Amniotic stem cell (primary cell): Measurements from ENCODE around the gene LAPTM4A.
"Not testable (repeated sequence)": the region's sequence is repeated elsewhere in the genome, so short reads cannot be mapped to it uniquely, and the experiment has no call there.

Experiments
- DNase-seq: peaks from one replicate; lab custom pipeline; 2025; lab: John Stamatoyannopoulos, UW

The LAPTM4A gene

DNA sequence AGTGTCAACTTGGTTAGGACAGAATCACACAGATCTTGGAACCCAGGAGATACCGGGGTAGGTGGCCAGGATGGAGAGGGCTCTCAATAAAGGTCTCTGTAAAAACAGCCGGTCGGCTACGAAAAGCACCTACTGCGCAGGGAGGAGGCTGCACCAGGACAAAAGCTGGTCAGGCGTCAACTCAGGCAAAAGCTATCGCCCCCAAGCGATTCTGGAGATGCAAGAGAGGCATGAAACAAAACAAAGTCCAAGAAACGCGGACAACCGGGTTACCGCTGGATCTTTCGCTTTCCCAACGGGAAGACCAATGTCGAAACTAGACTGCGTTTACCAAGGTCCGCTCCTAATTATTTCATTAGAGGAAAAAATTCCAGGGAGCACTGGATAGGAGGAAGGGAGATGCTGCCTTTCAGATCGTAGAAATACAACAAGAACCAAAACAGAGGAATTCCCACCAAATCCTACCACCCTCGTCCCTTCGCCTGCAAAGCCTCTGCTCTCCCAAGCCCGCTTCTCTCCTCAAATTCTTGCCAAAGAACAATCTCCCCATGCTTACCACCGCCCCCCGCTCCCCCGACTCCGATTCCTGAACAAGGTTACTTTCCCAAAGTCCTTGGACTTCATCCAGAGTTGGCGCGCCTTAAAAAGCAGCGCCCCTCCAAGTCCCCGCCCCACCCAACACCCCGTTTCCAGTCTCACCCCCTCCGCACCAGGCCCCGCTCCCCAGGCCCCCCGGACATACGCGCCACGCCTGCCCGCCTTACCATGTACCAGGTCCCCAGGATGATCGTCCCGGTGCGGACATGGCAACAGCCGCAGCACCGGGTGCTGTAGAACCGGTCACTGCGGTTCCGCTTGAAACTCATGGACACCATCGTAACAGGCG is 539 bp downstream of the LAPTM4A start:
- no peak for DNase-seq

DNA sequence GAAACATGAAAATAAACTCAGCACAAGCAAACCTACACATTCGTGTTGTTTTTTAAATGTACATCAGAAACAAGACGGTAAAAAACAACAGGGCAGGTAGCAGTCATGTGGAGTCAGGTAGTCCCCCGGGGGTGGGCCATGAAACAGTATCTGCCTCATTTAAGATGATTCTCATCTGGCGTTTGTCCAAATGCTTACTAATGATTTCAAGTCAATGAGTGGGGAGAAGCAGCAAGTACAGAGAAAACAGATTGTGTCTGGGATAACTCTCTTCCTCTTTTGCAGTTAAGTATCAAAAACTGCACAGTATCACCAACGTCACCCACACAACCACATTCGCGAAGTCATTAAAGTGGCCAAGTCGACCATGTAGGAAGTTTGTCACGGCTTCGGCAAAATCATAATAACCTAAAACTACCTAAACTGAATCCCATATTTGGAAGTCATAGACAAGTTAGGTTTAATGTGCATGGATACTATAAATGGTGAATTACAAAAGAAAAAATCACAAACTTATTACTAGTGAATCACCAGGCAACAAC is 1.3 kb downstream of the LAPTM4A start:
- peak; percentile 62 for DNase-seq

DNA sequence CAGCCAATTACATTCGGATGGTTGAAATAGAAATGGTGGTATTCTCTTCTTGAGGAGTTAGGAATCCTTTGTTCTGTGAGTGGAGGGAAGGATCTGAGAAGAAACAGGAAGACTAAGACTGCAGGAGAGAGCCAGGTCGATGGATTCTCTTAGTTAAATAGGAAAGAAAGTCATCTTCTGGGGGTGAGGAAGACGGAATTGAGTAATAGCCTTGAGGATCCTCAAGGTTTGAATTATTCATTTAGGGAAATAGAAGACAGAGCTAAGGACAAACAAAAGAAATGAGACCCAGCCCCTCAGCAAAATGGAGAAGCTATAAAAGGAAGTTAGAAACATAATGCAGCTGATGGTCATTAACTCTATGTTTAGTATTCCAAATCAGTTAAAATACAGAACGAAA is 1.8 kb downstream of the LAPTM4A start:
- DNase-seq: no peak

DNA sequence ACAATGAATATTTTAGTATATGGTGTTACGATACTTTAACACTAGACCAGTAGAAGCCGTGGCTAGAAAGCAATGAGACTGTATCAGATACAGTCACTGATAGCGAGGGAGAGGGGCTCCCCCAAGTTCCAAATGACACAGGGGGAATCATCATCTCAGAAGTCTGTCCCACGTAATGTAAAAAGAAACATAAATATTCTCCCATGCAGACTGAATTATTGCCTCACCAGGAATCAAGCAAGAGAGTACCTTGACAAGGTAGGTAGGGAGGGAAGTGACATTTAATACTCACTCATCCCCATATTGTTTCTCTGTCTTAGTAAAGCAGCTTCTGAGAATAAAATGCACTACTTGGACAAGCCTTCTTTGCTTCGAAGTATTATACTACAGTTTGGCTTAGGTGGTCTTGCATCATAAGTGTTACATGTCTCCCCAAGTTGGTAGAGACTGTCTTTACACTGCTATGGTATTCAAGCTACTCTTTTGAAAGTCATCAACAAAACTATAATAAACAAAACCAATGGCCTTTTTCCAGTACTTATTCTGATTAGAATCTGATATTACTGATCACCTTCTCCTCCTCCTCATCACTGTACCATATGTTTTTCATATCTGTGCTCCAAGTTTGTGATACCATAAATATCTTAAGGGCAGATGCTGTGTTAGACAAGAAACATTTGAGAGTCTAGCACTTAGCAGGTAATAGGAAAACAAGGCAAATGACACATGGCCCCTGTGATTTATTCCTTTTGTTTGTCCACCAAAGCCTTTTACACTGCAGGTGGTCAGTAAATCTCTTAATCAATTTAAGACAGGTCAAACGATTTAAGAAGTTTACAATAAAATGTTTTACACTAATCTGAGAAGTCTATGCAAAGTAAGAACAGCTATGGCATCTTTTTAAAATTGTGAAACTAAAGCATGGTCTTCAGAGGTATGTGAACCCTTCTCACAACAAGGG is 2.7 kb downstream of the LAPTM4A start:
- DNase-seq: no peak

DNA sequence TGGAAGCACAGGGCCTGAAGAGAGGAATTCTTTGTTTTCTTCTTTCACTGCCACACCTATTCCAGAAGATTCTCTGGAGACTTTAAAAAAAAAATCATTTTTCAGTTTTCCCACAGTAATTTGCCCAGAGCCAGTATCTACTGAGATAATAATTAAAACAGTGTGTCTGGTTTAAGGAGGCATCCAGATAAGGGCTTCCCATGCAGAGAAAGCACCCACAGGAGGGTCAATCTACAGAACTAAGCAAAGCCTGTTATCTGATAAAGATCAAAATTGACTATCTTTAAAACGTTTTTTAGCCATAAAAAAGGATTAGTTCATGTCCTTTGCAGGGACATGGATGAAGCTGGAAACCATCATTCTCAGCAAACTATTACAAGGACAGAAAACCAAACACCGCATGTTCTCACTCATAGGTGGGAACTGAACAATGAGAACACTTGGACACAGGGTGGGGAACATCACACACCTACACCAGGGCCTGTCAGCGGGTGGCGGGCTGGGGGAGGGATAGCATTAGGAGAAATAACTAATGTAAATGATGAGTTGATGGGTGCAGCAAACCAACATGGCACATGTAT is 5.6 kb downstream of the LAPTM4A start:
- not testable (repeated sequence) for DNase-seq

DNA sequence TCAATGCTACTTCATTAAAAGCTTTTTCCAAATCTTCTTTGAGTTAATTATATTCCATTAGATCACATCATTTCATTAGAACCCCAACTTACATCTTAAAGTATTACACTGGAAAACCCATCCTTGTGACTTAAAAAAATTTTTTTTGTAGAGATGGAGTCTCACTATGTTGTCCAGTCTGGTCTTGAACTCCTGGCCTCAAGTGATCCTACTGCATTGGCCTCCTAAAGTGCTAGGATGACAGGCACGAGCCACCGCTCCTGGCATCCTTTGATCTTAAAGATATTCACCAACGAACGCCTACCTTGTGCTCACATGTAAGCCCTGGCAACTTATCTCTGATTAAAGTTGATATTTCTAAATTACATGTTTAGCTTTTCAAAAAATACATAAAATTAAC is 6.7 kb downstream of the LAPTM4A start:
- DNase-seq: no peak

DNA sequence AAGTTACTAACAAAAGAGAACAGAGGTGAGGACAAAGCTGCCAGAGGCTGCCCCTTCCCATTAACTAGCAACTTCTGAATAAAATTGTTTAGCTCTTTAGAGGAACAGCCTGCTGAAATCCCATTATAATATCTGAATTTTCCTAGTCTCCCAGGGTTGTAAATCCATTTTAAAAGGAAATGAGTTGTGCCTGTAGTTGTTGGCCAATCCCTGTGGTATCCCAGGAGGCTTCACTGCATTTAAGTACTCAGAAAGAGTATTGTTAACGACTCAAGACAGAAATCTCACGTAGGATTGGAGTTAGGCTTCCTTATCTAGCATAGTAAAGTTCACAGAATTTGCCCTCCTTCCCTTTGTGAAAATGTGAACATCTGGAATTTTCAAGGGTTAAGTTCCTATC is 8.9 kb downstream of the LAPTM4A start:
- DNase-seq: no peak

DNA sequence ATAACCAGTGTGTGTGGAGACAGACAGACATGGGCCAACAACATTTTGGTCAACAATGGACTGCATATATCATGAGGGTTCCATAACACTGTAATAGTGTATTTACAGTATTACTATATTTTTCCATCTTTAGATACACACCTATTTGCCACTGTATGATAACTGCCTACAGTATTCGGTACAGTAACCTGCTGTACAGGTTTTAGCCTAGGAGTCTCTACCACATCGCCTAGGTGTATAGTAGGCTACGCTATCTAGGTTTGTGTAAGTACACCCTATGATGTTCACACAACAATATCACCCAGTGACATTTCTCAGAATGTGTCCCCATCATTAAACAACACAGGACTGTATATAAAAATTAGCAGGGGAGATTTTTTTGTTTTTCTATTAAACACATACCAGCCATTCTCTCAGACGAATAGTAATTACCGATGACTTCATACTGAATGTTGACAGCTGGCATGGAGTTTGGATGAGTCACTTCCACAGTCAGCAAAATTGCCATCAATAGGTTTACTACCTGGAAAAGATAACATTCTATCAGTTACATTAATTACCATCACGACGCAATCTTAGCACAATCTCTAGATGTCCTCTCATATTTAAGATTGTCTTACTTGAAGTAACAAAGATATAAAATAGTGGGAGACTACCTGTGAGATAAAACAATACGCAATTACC is 10.8 kb downstream of the LAPTM4A start:
- DNase-seq: no peak

DNA sequence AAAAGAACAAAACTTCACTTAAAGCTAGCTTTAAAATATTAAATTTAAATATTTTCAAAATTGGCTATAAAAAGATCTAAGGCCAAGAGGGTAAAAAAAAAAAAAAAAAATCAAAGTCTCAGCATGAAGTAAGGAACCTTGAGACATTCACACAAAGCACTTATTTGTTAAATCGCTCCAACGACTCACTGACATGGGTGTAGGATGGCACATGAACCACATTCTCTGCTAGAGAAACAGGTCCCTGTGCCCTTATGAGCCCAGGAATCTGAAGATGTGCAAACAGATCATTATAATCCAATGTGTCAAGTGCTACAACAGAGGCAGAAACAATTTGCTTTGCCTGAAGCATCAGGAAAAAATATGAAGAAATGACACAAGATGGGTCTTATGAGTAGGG is 13.8 kb downstream of the LAPTM4A start:
- DNase-seq: no peak

DNA sequence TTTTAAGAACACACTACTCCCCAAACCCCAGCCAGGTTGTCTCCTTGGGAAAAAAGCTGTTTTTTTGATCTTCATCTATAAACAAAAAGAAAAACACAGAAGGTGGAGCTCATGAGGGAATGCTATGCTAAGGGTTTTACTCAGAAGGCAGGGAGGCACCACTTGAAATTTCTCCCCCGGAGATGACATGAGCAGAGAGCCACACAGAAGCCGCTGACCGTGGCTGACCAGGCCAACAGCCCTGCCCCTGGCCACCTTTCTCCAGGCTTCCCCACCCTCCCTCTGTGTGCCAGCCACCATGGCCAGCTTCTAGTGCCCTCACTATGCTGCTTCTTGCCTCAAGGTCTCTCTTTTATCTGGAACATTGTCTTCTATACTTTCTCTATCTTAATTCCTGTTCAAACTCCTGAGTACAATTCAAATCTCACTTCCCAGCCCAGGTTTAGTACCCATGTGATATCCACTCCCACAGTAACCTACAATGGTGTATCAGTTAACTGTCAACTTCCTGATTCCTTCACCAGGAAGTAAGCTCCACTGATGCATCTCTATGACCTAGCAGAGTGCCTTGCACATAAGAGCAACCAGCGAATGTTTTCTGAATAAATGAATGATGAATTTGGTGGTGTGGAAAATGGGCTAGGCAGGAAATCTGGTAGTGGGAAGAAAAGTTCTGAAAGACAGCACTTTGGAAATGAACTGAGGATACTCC is 15.3 kb downstream of the LAPTM4A start:
- no peak for DNase-seq

DNA sequence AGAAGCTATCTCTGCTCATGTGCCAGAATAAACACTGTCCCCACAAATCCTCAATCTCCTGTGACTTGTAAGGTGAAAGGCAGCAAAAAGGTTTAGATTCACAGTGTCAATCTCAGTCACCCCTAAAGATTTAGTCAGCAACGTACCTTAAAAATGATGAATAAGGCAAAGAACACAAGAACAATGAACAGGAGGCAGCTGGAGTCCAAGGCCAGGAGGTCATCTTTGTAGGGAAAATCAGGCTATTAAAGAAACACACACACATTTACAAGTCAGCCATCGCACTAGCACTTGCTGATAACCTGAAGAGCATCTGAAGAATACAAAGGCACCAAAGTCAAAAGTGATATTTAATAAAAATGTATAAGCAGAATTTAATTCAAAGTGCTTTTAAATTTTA is 16.6 kb downstream of the LAPTM4A start:
- no peak for DNase-seq

DNA sequence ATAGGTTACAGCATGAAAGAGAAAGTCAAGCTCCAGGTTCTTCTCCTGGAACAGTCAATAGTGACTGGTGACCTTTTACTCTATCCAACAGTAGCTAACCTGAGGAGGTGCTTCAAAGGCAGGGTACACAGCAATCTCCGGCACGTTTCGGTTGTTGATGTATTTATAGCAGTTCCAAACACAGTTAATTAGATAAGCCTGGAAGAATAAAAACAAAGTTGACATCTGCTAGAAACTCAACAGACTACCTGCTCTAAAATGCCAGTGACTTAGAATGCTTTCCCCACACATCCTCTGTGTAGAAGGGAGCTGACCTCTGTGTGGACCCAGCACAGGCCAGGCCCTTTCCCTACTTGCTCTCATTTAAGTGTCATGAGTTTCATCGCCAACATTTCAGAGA is 17.2 kb downstream of the LAPTM4A start:
- no peak for DNase-seq

DNA sequence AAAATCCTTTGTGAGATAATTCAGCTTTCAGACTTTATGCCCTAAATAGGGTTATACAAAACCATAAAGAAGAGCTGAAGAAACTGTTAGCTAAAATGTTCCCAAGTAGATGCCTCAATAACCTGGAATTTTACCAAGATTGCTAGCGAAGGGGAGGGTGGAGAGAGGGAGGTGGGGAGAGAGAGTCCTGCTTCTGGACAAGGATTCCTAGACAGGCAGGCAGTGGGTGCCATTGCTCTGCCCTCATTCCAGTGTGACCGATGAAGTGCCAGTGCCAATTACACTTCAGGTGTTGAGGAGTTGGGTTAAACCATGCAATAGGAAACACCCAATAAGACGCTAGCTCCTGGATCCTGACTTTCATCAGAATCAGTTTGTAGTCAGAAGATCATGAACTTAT is 18.1 kb downstream of the LAPTM4A start:
- no peak for DNase-seq

DNA sequence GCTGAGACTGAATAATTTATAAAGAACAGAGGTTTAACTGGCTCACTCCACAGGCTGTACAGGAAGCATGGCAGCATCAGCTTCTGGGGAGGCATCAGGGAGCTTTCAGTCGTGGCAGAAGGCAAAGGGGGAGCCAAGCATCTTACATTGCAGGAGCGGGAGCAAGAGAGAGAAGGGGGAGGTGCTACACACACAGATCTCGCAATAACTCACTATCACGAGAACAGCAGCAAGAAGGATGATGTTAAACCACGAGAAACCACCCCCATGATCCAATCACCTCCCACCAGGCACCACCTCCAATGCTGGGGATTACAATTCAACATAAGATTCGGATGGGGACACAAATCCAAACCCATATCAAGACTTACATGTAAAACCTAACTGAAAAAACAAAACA is 21.2 kb downstream of the LAPTM4A start:
- no peak for DNase-seq

DNA sequence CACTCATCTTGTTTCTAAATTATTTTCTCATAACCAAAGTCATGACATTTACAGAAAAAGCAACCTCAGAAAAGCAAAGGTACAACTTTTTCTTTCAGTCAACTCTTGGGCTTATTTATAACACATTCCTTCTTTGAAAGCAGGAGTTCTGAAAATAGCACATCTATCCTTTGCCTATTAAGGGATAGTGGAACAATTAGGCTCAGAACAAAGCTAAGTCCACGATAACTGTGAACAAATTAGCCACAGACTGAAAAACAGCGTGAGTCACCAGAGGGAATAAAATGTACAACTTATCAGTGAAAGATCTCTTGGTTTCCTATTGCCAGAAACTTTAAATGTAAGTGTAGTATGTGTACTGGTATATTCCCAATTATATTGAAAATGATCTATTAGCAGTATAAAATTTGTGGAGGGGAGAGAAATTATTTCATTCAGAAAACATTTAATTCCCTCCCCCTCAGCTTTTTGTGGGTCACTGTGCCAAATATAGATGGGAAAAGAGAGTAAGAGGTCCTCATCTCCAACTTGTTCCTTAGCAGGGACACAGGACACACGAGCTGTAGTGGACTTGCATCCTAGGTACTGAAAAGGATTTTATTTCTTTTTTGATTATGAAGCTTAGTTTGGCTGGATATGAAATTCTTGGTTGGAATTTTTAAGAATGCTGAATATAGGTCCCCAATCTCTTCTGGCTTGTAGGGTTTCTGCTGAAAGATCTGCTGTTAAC is 23.6 kb downstream of the LAPTM4A start:
- no peak for DNase-seq

DNA sequence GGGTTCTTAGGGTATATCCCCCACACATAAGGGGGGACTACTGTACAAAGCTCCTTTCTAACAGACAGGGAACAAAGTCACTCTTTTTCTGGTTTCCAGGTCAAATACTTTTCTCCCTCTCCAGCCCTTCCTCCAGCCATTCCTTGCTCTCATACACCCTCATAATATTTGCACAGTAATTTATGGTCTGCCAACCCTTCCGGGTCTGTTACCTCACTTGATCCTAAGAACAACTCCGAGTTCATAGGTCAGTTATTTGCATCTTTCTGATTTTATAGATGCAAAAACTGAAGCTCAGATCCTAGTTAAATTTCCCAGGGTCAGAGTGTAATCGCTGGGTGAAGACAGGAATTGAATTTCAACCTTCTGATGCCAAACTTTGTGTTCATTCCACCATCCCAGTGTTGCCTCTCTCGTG is 24.2 kb downstream of the LAPTM4A start:
- DNase-seq: no peak

DNA sequence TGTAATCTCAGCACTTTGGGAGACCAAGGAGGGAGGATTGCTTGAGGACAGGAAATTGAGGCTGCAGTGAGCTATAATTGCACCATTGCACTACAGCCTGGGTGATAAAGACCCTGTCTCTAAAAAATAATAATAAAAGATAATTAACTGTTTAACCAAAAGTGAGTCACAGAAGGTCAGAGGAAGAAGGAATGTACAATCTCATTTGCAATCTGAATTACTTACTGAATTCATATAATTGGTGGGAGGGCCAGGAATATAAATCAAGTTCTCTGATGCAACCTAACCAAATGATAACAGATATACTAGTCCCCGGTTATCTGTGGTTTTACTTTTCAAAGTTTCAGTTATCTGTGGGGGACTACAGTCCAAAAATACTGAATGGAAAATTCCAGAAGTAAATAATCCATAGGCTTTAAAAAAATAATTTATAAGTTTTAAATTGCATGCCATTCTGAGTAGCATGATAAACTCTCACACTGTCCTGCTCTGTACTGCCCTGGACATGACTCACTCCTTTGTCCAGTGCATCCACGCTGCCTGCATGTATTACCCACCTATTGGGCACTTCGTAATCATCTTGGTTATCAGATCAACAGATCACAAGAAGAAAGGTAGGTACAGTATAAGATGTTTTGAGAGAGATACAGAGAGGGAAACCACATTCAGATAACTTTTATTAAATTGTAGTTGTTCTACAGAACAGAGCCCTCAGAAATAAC is 26.2 kb downstream of the LAPTM4A start:
- no peak for DNase-seq

DNA sequence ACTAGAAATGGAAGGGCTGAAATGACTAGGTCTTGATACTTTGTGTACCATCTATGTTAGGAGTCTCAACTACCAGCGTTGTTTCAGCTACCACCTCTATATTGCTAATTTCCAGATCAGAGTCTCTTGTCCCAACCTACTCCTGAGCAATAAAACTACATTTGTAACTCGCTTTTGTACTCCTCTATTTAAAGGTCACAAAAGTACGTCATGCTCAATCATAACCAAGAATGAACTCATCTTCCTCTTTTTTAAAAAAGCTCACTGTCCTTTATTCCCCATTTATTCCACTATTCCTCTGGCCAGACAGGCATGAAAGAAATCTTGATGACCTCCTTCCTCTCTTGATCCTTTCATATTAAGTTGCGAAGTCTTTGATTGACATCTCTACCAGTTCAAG is 27.7 kb downstream of the LAPTM4A start:
- no peak for DNase-seq

DNA sequence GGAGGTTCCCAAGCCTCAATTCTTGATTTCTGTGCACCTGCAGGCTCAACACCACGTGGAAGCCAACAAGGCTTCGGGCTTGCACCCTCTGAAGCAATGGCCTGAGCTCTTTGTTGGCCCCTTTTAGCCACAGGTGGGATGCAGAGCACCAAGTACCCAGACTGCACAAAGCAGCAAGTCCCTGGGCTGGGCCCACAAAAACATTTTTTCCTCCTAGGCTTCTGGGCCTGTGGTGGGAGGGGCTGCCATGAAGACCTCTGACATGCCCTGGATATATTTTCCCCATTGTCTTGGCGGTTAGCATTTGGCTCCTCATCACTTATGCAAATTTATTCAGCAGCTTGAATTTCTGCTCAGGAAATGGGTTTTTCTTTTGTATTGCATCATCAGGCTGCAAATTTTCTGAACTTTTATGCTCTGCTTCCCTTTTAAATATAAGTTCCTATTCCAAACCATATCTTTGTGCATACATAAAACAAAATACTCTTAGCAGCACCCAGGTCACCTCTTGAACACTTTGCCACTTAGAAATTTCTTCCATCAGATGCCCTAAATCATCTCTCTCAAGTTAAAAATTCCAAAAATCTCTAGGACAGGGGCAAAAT is 29.9 kb downstream of the LAPTM4A start:
- no peak for DNase-seq
